Activated CD8-positive, alpha-beta memory T cell treated with anti-CD3 and anti-CD28 coated beads, Interleukin-2, amount 10 ng/mL, durations not matched to agents 7 days and 5 days (primary cell): ENCODE measurements around the gene ZDHHC18. TPM values are rescaled to one million over a fixed set of nuclear protein-coding genes. Genes with fewer than 3 reads are reported as not detected.

ENCODE experiments used
- ATAC-seq: fragments of 150-1000 bp; cut with Tn5 transposase; one replicate; pipeline ENCODE4 v1.10.0; 2021; ENCODE audit warnings: moderate library complexity
- CTCF ChIA-PET: fragments of 350-600 bp; sonication (Branson Sonifier 250); formaldehyde crosslinking; loops from one replicate; lab custom pipeline; 2021; ENCODE audit warnings: antibody characterized with exemption; lab: Charles Lee
- DNase-seq: peaks from one replicate; pipeline ENCODE4 v3.0.0-alpha.2; 2020
- H3K27ac Mint-ChIP-seq: one replicate; pipeline ENCODE4 v1.8.0; 2021; ENCODE audit warnings: mild to moderate bottlenecking, mixed read lengths
- H3K27me3 Mint-ChIP-seq: one replicate; pipeline ENCODE4 v1.8.0; 2021; ENCODE audit warnings: mixed read lengths
- H3K36me3 Mint-ChIP-seq: one replicate; pipeline ENCODE4 v1.8.0; 2021; ENCODE audit warnings: mild to moderate bottlenecking, mixed read lengths
- H3K4me1 Mint-ChIP-seq: one replicate; pipeline ENCODE4 v1.8.0; 2021; ENCODE audit warnings: mixed read lengths
- H3K4me3 Mint-ChIP-seq: one replicate; pipeline ENCODE4 v1.8.0; 2021; ENCODE audit warnings: mild to moderate bottlenecking, moderate library complexity, mixed read lengths
- H3K9me3 Mint-ChIP-seq: one replicate; pipeline ENCODE4 v1.8.0; 2022; ENCODE audit warnings: low read depth, mixed read lengths
- total RNA-seq, 2 experiments: library from RNA; stranded (reverse); gene quantifications; one replicate each; pipeline ENCODE4 v1.2.3, GENCODE V29; 2021

The ZDHHC18 gene
- total RNA-seq, 2 experiments from 2014 or later: 53.1 to 54.9 TPM

DNA sequence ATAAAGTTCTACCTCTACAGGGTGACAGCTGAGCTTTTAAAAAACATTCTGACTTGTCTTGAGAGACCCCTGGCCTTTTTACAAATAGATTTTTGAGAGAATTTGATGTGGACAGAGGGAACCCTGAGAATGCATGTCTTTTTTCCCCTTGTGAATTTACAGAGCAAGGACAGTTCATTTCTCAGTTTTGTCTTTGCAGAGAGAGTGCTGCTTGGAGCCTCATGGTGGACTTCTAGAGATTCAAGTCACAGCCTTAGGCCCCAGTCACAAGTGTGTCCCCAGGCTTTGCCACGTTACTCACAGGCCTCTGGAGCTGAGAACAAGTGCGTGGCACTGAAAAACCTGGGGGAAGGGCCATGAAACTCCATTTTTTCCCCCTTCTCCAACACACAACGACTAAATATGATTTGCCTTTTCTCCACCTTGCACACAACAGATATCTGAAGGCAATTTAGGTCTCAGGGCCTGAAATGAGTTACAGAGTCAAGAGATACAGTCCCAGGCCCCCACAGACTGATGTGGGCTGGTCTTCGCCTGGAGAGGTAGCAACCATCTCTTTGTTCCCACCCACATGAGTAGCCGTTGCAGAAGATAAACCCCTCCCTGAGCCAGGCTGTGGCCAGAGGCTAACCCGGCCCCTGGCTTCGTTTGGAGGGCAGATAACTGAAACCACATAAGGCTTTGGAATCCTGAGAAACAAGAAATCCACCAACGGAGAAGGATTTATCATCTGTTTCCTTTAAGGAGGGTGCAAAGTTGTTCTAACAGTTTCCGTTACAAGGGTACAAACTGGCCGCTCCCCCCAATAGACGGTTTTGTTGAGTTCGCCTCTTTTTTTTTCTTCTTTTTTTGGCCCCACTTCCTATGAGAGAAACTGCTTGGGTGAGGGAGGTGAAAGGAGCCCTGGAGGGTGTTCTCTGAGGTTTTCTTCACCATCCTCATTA is 39.8 kb upstream of the ZDHHC18 start:
- Mint-ChIP-seq H3K4me3 (peak overlapping the region; percentile 81), H3K9me3 (no peaks in the 10 kb centered on the region), H3K4me1 (peaks cover 63% of the 10 kb centered on the region), H3K27me3 (peaks cover 2% of the 10 kb centered on the region), H3K27ac (peak overlapping the region; percentile 100), H3K36me3 (peaks cover 14% of the 10 kb centered on the region)
- CTCF ChIA-PET: interaction anchor here (1.0 to 8.8 kb wide), 21 partner anchors 13 to 287 kb away, joined by 3 to 272 read pairs (median 5); no protein-coding TSS in a partner anchor
- peak; percentile 6 for ATAC-seq
- DNase-seq: peak; percentile 70

DNA sequence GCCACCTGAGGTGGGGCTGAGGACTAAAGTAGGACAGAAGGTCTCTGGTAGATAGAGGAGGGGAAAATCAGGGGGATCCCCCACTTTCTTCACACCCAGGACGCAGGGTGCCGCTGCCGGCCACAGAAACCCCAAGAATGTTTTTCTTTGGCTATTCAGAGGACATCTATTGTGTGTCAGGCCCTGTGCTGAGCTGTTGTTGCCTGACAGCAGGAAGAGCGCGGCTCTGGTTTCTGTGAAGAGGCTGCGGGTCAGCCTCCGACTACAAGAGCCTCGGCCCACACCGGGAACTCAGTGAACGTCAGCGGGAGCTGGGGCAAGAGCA is 39.1 kb upstream of the ZDHHC18 start:
- no peaks in the 10 kb centered on the region for H3K9me3 Mint-ChIP-seq
- H3K36me3 Mint-ChIP-seq: peaks cover 11% of the 10 kb centered on the region
- H3K27me3 Mint-ChIP-seq: peaks cover 2% of the 10 kb centered on the region
- ATAC-seq (peak; percentile 71), DNase-seq (peak; percentile 95)
- H3K27ac Mint-ChIP-seq: peak overlapping the region; percentile 100
- peak overlapping the region; percentile 81 for H3K4me3 Mint-ChIP-seq
- CTCF ChIA-PET: interaction anchor here (1.0 to 8.8 kb wide), 21 partner anchors 12 to 288 kb away, joined by 3 to 272 read pairs (median 18); no protein-coding TSS in a partner anchor
- H3K4me1 Mint-ChIP-seq: peaks cover 65% of the 10 kb centered on the region

DNA sequence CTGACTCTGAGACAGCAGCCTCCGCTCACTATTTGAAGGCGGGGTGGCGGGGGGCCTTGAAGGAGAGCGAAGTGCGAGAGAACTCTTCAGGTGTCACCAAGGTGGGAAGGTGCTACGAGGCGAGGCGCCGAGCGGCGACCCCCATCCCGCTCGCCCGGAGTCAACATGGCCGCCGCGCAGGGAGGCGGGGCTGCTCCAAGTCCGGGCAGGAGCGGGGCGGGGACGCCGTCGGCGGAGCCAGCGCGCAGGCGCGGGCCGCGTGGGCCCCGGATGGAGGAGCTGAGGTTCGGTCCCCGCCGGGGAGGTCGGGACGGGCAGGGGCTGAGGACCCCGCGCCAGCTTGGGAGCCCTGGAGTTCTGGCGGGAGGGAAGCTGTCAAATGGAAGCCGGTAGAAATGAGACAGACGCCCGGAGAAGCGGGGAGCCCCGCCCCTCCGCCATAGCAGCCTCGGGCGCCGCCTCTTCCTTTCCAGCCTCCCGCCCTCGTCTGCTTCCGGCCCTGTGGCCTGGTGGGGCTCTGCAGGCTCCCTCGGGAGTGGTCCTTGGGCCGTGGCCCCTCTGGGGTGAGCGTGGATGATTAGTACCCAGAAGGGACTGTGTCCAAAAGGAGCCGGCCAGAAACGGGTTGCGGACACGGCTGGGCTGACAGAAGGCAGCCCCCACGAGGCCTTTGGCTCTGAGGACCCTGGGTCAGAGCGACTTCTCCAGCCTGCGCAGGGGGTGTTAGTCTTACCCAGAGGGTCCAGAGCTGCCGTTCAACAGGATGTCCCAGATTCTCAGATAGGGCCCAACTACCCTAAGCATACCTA is 38.6 kb upstream of the ZDHHC18 start, which contains the start of gene PIGV:
Gene PIGV, plus strand, starts transcription at position 245 of the 809 bp plus-strand sequence. CDS start 2,866 bp downstream, outside the sequence.
- ATAC-seq: peak; percentile 74
- Mint-ChIP-seq H3K36me3 (peaks cover 9% of the 10 kb centered on the region), H3K9me3 (no peaks in the 10 kb centered on the region), H3K27ac (peak within 1 kb of the TSS; percentile 100), H3K4me3 (peak within 1 kb of the TSS; percentile 81), H3K4me1 (peaks cover 70% of the 10 kb centered on the region), H3K27me3 (peaks cover 2% of the 10 kb centered on the region)
- DNase-seq: peak; percentile 93
- CTCF ChIA-PET: interaction anchor here (0.5 to 8.8 kb wide), 37 partner anchors 11 to 288 kb away, joined by 3 to 272 read pairs (median 8); partner anchors contain the start of genes GPN2 and SFN

DNA sequence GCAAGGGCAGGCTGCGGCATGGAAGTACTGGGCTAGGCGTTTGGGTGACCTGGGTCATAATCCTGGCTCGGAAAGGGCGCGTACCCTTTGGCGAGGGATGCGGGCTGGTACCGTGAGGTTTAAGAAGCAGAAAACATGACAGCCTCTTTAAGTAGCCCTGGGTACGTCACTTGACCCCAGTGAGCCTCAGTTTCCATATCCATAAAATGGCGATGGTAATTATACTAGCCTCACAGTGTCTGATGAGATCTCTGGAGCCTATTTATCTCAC is 38.0 kb upstream of the ZDHHC18 start:
- Mint-ChIP-seq H3K4me1 (peaks cover 72% of the 10 kb centered on the region), H3K36me3 (peaks cover 7% of the 10 kb centered on the region), H3K27ac (peak overlapping the region; percentile 100), H3K27me3 (peaks cover 2% of the 10 kb centered on the region), H3K9me3 (no peaks in the 10 kb centered on the region), H3K4me3 (peak overlapping the region; percentile 81)
- ATAC-seq: no peak
- DNase-seq: no peak
- CTCF ChIA-PET: interaction anchor here (0.5 to 8.8 kb wide), 45 partner anchors 10 to 289 kb away, joined by 3 to 272 read pairs (median 7); partner anchors contain the start of genes GPN2 and SFN

- CTCF ChIA-PET: interaction anchor here (0.5 to 8.8 kb wide), 51 partner anchors 10 to 289 kb away, joined by 3 to 272 read pairs (median 6); partner anchors contain the start of genes GPN2, SFN and ZDHHC18
- DNase-seq (peak; percentile 93), ATAC-seq (no peak)
- no peaks in the 10 kb centered on the region for H3K9me3 Mint-ChIP-seq
- peaks cover 8% of the 10 kb centered on the region for H3K36me3 Mint-ChIP-seq
- H3K27ac Mint-ChIP-seq: peak overlapping the region; percentile 100
- H3K4me3 Mint-ChIP-seq: peak overlapping the region; percentile 81
- H3K27me3 Mint-ChIP-seq: peaks cover 2% of the 10 kb centered on the region
- H3K4me1 Mint-ChIP-seq: peaks cover 72% of the 10 kb centered on the region
Observed at GRCh38 chr1:26788836-26789611, 37.5 kb upstream of the ZDHHC18 start.

- ATAC-seq (no peak), DNase-seq (no peak)
- peaks cover 71% of the 10 kb centered on the region for H3K4me1 Mint-ChIP-seq
- peaks cover 2% of the 10 kb centered on the region for H3K27me3 Mint-ChIP-seq
- CTCF ChIA-PET: interaction anchor here (0.9 to 8.8 kb wide), 32 partner anchors 10 to 290 kb away, joined by 3 to 272 read pairs (median 9); partner anchors contain the start of genes GPN2 and ZDHHC18
- no peaks in the 10 kb centered on the region for H3K9me3 Mint-ChIP-seq
- peak overlapping the region; percentile 100 for H3K27ac Mint-ChIP-seq
- H3K4me3 Mint-ChIP-seq: peak overlapping the region; percentile 81
- peaks cover 13% of the 10 kb centered on the region for H3K36me3 Mint-ChIP-seq
Observed at GRCh38 chr1:26789612-26789865, 36.9 kb upstream of the ZDHHC18 start.

GRCh38 chr1:26789931-26790330 is 36.6 kb upstream of the ZDHHC18 start:
- Mint-ChIP-seq H3K36me3 (peaks cover 14% of the 10 kb centered on the region), H3K4me3 (peak overlapping the region; percentile 81), H3K9me3 (no peaks in the 10 kb centered on the region), H3K27me3 (peaks cover 1% of the 10 kb centered on the region), H3K4me1 (peaks cover 68% of the 10 kb centered on the region), H3K27ac (peak overlapping the region; percentile 100)
- CTCF ChIA-PET: interaction anchor here (0.6 to 8.8 kb wide), 33 partner anchors 9 to 290 kb away, joined by 3 to 272 read pairs (median 9); partner anchors contain the start of genes GPN2 and ZDHHC18
- DNase-seq (no peak), ATAC-seq (no peak)

GRCh38 chr1:26790551-26790953 is 35.9 kb upstream of the ZDHHC18 start:
- ATAC-seq (peak; percentile 10), DNase-seq (peak; percentile 70)
- CTCF ChIA-PET: interaction anchor here (0.6 to 8.8 kb wide), 29 partner anchors 9 to 291 kb away, joined by 3 to 272 read pairs (median 7); partner anchors contain the start of genes GPN2 and ZDHHC18
- Mint-ChIP-seq H3K36me3 (peaks cover 14% of the 10 kb centered on the region), H3K9me3 (no peaks in the 10 kb centered on the region), H3K27me3 (no peaks in the 10 kb centered on the region), H3K4me3 (peak overlapping the region; percentile 81), H3K4me1 (peaks cover 62% of the 10 kb centered on the region), H3K27ac (peak overlapping the region; percentile 100)

DNA sequence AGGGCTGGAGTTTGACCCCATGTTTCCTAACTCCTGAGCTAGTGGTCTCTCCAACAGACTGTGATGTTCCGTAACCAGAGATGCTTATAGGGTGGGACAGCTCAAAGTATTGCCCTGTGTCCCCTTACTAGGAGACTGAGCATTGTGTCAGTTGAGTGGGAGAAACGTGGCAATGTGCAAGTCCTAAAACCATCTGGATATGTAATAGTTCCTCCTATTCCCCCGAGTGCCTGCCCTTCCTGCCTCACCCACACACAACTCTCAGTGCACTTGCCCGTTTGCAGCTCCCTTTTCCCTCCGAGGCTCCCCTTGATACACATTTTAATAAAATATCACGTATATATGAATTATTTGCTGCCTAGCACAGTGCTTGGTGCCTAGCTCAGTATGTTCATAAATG is 35.3 kb upstream of the ZDHHC18 start:
- peak overlapping the region; percentile 81 for H3K4me3 Mint-ChIP-seq
- peaks cover 56% of the 10 kb centered on the region for H3K4me1 Mint-ChIP-seq
- CTCF ChIA-PET: interaction anchor here (0.8 to 8.8 kb wide), 16 partner anchors 8 to 291 kb away, joined by 3 to 272 read pairs (median 18); partner anchors contain the start of gene GPN2

GRCh38 chr1:26791626-26792025 is 34.9 kb upstream of the ZDHHC18 start:
- no peaks in the 10 kb centered on the region for H3K27me3 Mint-ChIP-seq

More for the DNA sequence above, 35.3 kb upstream of the ZDHHC18 start:
- Mint-ChIP-seq H3K27ac (peak overlapping the region; percentile 100), H3K9me3 (no peaks in the 10 kb centered on the region), H3K27me3 (no peaks in the 10 kb centered on the region), H3K36me3 (peaks cover 14% of the 10 kb centered on the region)
- DNase-seq (no peak), ATAC-seq (no peak)

DNA sequence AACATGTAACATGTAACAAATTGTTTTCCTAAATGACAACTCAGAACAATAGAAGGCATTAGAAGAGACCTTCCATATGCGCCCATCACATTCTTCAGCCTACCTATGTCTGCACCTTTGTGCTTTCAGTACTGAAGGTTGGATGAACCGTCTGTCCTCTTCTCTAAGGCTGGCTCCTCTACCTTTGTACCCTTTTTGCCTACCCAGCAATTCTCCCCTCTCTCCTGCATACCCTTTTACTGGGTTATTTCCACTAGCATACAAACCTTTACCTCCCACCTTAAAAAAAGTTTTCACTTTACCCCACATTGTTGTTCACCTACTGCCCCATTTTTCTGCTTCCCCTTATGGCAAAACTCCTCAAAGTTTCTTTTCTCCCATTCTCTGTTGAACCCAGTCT is 33.6 kb upstream of the ZDHHC18 start:
- ATAC-seq (no peak), DNase-seq (no peak)
- no peaks in the 10 kb centered on the region for H3K27me3 Mint-ChIP-seq
- H3K27ac Mint-ChIP-seq: no peak overlapping the region
- H3K4me3 Mint-ChIP-seq: no peak overlapping the region
- H3K4me1 Mint-ChIP-seq: peaks cover 47% of the 10 kb centered on the region
- peaks cover 21% of the 10 kb centered on the region for H3K36me3 Mint-ChIP-seq
- CTCF ChIA-PET: no interaction called here
- H3K9me3 Mint-ChIP-seq: no peaks in the 10 kb centered on the region

More at GRCh38 chr1:26791626-26792025, 34.9 kb upstream of the ZDHHC18 start:
- DNase-seq (no peak), ATAC-seq (no peak)
- CTCF ChIA-PET: interaction anchor here (0.7 to 8.8 kb wide), 11 partner anchors 8 to 321 kb away, joined by 3 to 272 read pairs (median 40); partner anchors contain the start of gene GPN2
- H3K27ac Mint-ChIP-seq: peak overlapping the region; percentile 100
- H3K4me1 Mint-ChIP-seq: peaks cover 52% of the 10 kb centered on the region
- H3K9me3 Mint-ChIP-seq: no peaks in the 10 kb centered on the region
- peaks cover 17% of the 10 kb centered on the region for H3K36me3 Mint-ChIP-seq
- H3K4me3 Mint-ChIP-seq: no peak overlapping the region

DNA sequence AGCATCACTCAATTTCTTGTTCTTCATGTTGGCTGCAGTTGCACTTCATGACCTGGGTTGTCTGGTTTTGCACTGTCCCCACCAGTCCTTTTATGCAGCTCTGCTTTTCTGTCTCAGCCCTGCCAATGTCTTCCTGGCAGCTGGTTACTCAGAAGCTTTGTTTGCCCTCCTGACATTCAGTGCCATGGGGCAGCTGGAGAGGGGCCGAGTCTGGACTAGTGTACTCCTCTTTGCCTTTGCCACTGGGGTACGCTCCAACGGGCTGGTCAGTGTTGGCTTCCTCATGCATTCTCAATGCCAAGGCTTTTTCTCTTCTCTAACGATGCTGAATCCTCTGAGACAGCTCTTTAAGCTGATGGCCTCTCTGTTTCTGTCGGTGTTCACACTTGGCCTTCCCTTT is 32.1 kb upstream of the ZDHHC18 start:
- CTCF ChIA-PET: interaction anchor here (1.0 kb wide), 1 partner anchor 17 kb away, joined by 4 read pairs; no protein-coding TSS in a partner anchor
- no peak for ATAC-seq
- Mint-ChIP-seq H3K36me3 (peaks cover 21% of the 10 kb centered on the region), H3K9me3 (no peaks in the 10 kb centered on the region), H3K27me3 (no peaks in the 10 kb centered on the region), H3K27ac (no peak overlapping the region), H3K4me1 (peaks cover 50% of the 10 kb centered on the region), H3K4me3 (no peak overlapping the region)
- DNase-seq: no peak
